Measurements from ENCODE around the gene GRIK4.

Gene GRIK4

DNA sequence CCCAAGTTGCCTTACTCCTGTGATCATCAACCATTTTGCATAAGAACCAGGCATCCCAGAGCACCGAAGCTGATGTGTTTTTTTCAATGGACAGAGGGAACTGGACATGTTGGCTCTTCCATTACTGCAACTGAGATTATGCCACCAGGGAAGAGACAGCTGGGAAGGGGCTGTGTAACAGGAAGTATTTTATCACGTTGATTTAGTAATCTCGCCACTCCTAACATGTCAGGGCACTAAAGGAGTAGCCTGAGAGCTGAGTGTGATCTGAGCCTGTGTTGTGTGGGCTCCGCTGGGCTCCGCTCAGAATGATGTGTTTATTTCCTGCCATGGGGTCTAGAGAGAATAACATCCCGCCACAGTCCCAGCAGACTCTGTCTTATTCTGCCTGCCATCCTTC, 165.4 kb downstream of the GRIK4 start:
- DNase-seq (ENCODE audit: low spot score): no peak

DNA sequence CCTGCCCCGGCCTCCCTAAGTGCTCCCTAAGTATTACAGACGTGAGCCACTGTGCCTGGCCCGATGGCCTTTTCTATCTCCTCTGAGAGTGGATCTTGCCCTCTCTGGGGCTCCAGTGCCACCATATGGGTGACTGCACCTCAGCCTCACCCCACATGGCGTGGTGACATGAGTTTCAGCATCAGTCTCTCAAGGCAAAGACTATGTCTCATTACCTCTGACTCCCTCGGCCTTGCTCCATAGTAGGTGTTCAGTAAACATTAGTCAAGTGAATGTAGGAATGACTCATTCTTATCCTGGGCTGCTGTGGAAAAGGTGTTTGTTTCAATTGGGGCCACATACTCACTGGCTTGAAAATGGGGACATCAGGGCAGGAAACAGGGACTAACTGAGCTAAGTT, 168.8 kb downstream of the GRIK4 start:
- DNase-seq (ENCODE audit: low spot score): no peak

DNA sequence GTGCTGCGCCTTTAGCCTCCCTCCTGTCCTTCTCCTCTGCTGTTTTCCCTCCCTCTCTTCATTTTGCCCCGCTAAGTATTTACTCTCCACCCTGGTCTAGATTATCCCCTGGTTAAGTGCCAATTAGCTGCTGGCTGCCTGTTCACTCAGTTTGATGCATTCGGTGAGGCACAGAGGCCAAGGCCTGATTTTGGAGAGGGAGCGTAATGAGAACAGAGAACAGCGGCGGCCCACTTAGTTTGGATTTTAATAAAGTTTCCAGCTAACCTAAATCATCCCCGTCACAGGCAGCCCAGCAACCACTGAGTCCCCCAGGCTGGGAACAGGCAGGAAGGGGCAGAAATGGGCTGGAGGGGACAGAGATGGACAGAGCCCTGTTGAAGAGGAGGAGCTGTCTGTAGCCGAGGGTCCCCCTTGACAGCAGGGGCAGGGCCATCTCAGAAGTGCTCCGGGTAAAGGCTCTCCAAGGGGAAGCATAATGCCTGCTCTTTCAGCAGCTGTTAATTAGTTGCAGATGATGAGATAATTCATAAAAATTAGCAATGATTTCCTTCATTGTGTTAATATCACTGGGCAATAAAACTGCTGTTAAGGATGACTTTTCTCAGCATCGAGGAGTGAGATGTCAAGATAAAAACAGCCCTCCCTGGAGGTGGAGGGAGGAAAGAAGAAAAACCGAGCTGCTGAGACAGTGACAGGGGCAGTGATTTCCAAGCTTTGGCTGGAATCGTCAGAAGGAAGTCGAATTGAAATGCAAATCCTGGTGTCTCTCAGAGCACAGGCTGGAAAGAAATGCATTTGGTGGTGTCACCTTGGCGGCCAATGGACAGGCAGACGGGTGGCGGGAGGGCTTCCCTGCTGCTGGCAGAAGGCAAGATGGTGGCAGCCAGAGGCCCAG, 170.1 kb downstream of the GRIK4 start:
- DNase-seq (ENCODE audit: low spot score): no peak

DNA sequence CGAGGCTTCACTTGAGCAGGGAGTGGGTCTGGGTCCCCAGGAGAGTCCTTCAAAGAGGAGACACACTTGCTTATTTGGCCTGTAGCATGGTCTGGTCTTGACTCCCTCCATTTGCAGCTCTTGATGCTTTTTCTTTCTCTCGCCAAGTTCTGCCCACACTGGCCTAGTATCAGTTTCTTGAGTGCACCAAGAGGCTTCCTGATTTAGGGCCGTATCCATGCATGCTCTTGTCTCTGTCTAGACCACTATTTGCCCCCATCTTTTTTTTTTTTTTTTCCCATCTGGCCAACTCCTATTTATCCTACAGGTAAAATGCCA, 170.7 kb downstream of the GRIK4 start:
- no peak for DNase-seq (ENCODE audit: low spot score)

DNA sequence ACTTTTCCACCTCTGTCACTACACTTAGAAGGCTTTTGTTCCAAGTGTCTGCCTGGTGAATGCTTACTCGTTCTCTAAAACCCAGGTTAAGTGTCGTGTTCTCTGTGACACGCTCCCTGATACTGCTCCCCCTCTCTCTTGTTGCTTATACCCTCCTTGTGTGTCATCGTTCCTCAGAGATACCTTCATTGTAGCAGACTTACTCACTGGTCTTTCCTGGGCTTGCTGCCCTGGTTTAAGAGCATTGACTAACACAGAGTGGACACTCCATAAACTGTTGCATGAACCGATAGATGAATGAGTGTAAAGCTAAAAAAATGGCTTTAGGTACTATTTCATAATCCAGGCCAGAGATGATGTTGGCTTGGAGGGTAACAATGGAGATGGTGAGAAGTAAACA, 171.3 kb downstream of the GRIK4 start:
- DNase-seq (ENCODE audit: low spot score): no peak

DNA sequence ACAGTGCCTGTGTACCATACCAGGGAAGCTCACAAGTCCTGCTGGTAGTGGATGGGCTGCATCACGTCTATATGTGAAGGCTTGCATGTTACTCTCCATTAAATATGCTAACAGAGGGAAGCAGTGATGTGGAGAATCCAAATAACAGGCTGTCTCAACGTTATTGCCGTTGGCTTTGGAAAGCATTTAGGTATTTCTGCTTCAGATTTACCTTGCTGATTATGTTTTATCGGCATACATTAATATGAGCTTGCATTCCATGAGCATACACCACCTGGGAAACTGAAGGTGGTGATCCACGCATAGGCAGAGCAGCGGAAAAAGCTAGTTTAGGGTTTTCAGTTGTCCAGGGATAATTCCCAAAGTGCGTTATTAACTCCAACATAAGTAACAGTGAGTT, 175.0 kb downstream of the GRIK4 start:
- no peak for DNase-seq (ENCODE audit: low spot score)

DNA sequence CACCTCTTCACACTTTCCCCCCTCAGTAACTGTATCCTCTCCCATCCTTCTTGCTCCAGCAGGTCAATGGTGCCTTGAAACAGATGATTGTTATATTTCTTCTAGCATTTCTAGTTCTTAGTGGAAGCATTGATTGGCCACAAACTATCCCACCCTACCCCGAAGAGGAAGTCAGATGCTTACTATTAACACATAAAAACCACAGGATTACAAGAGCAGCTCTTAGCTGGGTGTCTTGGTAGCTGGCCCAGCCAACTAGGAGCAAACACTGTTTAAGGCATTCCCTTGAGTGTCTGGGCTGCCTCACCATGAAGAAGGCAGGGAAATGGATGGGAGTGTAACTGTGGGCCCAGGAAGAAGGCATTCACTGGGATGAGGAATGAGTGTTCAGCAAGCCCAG, 176.6 kb downstream of the GRIK4 start:
- no peak for DNase-seq (ENCODE audit: low spot score)

DNA sequence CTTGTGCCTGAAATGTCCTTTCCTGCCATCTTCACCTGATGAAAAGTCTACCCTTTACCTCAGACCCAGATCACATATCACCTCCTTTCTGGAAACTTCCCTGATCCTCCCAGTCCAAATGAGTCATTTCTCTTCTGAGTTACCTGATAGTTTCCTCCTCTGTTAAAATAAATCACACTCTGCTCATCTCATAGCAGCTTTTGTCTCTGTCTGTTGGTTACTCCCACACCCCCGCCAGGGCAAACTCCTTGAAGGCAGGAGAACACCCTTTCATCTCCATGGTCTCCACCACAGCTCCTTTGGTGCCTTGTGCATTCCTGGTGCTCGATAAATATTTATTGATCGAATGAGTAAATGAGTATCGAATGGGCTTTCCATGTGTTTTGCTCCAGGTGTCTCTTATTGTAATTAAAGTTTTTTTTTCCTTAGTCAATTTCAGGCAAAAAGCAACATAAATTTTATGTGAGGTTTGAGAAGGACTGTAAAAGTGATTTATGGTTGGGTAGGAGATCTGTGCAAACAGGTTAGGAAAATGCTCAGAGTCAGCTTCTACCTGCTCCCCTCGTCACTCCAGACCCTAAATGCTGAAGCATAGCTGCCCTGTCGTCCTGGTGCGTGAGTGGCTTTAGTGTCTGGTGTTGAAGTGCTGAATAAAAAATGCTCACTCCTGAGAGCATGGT, 178.2 kb downstream of the GRIK4 start:
- no peak for DNase-seq (ENCODE audit: low spot score)

DNA sequence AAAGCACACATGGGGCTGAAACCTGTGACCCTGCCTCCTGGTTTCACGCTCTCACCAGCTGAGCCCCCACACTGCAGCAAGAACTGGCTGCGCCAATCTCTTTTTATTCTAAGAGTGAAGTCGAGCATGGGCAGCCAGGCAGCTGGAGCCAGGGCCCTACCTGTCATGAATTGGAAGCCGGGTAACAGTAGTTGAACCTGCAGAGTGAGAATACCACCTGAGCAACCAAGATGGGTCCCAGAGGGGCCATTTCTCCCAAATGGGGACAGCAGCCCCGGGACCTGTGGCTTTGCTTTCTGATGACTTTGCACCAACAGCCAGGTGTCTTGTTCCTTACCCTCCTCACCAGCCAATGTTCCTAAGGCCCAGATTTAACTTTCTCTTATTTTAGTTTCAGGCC, 178.9 kb downstream of the GRIK4 start:
- no peak for DNase-seq (ENCODE audit: low spot score)

DNA sequence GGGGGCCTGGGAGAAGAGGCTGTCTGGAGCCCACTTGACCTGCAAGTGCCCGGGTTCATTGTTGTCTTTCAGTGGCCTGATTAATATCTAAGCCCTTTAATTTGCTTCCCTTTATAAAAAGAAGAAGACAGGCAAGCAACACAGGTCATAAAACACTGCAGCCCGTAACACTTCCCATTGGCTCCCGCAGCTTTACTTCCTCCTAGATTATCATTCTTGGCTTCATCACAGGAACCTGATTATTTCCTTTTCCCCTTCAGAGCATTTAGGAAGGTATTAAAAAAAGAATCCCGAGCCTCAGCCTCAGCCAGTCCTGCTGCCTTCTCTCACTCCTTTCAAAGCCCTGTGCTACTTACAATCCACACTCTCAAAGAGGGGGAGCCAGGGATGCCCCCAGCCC, 183.2 kb downstream of the GRIK4 start:
- no peak for DNase-seq (ENCODE audit: low spot score)

DNA sequence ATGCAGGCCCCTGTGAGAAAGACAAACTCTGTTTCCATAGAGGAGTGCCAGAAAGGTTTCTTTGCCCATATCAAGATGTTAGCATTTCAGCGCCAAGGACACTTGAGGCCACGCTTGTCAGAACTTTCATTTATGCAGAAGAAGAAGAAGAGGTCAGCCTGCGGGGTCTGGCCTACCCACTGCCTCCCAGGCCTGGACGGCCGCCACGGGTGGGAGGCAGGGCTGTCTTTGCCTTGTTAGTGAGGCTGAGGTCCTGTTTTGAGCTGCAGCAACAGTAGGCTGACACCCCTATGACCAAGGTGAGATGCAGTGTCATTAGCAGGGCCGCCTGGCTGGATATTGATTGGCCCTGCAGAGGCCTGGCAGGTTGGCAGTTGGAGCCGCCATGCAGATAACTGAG, 183.9 kb downstream of the GRIK4 start:
- no peak for DNase-seq (ENCODE audit: low spot score)

DNA sequence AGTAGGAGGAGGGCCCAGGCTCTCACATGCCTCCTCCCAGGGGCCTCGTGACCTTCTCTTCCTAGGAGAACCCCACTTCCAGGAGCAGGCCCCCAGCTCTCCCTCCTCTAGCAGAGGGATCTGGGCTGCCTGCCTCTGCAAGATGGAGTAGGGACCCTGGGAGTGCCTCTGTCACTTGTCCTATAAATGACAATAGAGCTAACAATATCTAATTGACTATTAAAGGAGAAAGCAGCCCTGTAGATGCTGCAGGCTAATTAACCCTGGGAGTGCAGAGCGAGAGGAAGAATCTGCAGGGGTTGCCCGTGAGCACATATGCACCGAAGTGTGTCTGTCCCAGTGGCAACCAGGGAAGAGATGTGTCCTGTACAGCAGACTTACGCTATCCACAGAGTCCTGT, 184.4 kb downstream of the GRIK4 start:
- DNase-seq (ENCODE audit: low spot score): no peak

DNA sequence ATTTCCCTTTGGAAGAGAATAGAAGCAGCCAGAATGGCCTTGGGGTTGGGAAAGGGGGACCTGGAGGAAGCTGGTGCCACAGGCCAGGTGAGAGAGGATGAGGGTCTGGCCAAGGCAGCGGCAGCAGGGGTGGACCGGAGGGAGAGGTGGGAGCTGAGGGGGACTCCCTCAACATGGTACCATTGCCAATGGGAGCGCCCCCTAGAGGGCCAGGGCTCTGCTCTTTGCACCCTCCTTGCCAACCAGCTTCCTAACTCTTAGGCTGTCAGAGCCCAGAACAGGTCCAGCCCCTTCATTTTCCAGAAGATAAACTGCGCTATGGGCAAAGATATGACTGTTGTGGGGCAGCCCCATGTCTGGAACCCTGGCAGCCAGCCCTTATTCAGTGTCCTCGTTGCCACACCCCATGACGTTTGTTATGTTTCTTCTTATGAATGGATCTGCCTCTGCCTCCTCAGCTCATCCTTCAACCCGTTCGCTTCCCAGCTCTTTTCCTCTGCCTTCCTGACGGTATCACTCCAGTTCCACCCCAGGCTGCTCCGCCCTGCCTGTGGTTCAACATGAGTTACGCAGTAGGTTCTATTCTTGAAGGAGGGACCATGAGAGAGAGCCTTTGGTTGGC, 185.2 kb downstream of the GRIK4 start:
- no peak for DNase-seq (ENCODE audit: low spot score)

DNA sequence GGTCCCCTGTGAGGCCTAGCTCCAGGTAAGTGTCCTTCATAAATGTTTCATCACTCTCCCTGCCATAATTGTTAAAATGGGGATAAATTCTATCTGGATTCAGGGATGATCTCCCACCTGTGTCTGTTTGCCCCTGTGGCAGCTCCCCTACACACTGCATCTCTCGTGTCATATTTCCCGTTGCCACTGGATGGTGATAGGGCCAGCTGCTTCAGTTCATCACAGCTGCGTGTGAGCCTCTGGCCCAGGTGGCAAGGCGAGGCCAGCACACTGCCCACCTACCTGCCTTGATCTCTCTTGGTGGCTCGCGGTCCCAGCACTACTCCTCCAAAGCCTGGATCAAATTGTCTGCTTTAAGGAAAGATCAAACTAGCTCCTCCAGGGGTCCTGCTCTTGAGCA, 187.4 kb downstream of the GRIK4 start:
- DNase-seq (ENCODE audit: low spot score): no peak

DNA sequence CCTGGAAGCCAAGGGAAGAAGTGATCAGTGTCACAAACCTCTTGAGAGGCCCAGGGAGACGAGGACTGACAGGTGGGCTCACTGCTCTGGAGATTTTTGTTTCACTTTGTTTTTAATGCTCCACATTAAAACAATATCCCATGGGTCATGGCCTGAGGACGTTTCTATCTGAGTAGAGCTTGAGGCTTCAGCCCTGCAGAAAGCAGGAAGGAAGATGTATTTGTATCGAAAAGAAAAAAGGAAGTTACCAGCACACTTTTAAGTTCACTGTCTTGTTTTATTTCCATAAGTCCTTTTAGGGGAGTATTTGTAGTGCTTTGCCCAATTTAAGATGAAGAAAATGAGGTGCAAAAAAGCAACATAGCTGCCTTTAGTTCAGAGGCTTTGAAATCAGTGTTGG, 191.1 kb downstream of the GRIK4 start:
- no peak for DNase-seq (ENCODE audit: low spot score)

DNA sequence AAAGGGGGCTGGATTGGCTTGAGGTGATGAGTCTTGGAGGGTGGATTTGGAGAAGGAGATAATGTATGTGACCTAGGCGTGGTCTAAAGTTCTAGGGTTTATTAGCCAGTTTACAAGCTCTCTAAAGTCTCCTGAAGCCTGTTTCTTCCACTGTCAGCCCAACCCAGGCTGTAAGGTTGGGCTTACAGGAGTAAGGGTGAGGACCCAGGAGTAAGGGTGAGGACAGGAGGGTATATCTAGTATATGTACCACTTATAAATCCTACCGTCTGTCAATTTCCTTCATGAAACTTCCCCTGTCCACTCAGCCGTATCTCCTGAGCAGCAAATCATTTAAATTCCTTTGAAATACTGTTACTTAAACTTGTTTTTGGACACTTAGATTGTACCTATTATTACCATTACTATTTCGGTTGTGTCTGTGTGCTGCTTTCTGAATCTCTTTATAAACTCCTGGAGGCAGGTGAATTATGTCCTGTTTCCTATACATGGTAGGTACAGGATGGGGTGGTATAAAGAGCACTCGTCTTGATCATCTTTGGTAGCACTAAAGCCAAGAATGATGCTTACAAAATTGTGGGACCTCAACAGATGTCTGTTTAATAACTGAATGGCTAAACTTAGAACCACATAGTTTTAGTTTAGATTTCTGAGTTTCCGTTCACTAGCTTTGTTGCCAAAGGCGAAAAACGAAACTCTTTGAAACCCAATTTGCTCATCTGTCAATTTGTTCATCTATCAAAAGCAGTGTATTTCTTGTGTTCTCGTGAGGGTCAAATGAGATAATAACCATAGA, 192.0 kb downstream of the GRIK4 start:
- DNase-seq (ENCODE audit: low spot score): no peak

DNA sequence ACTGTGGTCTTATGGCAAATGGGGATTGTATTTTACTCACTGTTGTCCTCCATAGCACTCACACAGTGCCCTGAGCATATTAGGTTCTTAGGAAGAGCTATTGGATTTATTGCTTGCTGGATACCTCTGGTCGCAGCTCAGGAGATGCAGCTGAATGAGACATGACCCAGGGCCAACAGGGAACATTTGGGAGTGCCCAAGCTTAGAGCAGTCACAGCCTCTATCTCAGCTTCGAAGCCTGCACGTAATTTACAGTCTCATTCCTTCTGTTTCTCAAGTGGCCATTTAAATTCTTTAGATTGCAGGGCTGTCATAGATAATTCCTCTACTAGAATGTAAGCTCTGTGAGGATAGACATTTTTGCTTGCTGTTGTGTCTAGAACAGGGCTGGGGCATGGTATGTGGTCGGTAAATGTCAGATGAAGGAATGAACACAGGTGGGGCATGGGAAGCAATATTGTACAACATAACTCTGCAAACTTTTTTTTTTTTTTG, 192.8 kb downstream of the GRIK4 start:
- no peak for DNase-seq (ENCODE audit: low spot score)

DNA sequence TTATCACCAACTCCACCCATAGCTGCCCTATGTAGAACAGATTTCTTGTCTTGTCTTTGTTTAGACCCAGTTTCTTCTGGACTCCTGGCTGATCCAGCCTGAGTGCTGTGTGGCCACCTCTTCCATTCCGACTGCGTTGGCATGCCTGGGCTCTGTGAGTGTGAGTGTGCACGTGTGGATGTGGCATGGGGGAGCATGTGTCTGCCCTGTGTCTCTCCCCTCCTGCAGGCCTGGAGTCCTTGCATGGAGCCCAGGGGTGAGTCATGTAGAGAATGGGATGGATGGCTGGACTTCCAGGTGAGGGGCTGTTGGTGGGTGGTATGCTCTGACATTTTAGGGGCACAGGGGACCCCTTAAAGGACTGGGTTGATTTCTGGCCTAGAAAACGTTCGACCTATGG, 194.7 kb downstream of the GRIK4 start:
- DNase-seq (ENCODE audit: low spot score): no peak

DNA sequence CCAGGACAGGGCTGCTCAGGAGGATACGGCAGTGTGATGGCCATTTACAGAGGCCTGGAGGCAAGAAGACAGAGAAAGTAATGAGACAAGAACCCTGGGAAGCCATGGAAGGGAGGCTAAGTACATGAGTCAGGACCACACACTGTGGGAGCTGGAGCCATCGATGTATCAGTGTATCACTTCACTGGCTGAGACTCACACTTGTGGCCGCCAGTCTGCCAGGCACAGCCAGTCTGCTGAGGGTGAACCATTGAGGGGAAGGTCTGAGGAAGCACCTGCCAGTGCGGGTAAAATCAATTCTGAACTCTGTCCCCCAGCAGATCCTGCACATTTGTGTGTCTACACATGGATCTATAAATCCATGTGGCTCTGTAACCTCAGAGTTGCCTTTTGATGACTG, 195.6 kb downstream of the GRIK4 start:
- DNase-seq (ENCODE audit: low spot score): no peak

DNA sequence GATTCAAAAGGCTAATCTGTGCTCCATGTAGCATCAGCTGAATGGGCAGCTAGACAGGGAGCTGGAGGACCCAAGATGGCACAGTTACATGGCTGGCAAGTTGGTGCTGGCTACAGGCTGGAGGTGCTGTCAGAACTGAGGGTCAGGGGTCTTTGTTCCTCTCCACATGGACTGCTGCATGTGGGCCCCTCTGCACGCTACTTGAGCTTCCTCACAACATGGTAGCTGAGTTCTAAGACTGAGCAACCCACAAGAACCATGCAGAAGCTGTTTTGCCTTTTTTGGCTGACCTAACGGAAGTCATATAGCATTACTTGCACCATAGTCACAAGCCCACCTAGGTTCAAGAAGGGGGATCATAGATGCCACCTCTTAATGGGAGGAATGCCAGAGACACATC, 196.1 kb downstream of the GRIK4 start:
- DNase-seq (ENCODE audit: low spot score): no peak

DNA sequence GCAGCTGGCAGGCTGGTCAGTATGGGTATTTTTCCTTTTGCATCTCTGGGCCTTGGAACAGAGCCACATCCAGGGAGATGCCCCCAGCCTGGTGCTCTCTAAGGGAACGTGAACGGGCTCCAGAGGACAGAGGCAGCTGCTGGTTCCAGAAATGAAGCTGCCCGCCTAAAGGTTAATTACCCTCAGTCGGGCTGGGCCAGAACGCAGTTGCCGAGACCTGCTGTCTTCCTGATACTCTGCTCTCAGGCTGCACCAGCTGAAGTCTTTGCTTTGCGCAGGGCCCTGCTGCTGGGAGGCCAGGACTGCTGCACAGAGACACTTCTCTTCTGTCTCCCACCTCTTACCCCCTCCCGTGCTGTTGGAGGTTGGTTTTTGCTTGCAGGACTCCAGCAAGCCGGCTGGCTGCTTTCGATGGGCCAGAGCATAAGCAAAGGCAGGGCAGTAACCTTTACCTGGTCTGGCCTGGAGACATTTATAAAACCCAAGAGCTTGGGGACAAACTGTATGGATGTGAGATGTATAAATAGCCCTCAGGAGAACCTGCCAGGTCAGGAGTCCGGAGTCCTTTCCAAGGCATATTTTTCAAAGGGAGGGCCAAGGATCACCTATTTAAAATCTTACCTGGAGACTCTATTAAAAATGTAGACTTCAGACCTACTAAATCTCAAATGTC, 197.1 kb downstream of the GRIK4 start:
- DNase-seq (ENCODE audit: low spot score): no peak

DNA sequence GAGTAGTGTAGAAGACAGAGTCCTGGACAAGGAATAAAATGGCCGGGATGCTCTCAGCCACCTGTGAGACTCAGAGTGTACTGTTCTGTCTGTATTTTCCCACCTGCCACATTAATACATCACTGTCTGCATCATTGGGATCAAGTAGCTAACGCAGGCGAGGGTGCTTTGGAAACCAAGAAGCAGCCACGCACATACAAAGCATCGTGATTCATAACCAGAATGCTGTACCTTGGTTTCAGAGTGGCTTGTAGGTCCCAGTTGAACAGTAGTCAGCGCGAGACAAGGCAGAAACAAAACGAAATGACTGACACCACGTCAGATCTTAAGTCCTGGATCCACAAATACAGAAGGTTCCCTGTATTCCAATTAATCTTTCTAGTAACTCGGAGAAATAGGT, 198.3 kb downstream of the GRIK4 start:
- DNase-seq (ENCODE audit: low spot score): no peak

All from hematopoietic multipotent progenitor cell treated with erythropoietin and hydrocortisone succinate and interleukin-3 and kit ligand, for 17 days (in vitro differentiated cells).